GM12878 (cell line): ENCODE results near the gene NHERF1. TPM values are rescaled to one million over a fixed set of nuclear protein-coding genes. Genes with fewer than 3 reads are reported as not detected.

ENCODE experiments used
- ATAC-seq: fragments of 200-7000 bp; cut with Tn5 transposase; 3 replicates; pipeline ENCODE4 v1.9.1; 2020; ENCODE audit warnings: mild to moderate bottlenecking, moderate library complexity
- BruUV-seq: library from RNA; stranded (reverse); fragments of 400-500 nt; replicated peaks from 2 replicates; lab custom pipeline; 2021; lab: Mats Ljungman, UMichigan
- CTCF ChIA-PET: fragments of 300-600 bp; sonication (Branson Sonifier 250); formaldehyde crosslinking; extraction: SDS; loops from one replicate; lab custom pipeline; 2021; ENCODE audit warnings: inconsistent platforms; lab: Yijun Ruan, JAX
- POLR2A ChIA-PET: fragments of 350-600 bp; formaldehyde crosslinking; extraction: SDS; loops from one replicate; lab custom pipeline; 2021; ENCODE audit warnings: inconsistent platforms; lab: Charles Lee
- RAD21 ChIA-PET: fragments of 300-600 bp; sonication (Branson Sonifier 250); formaldehyde crosslinking; loops from one replicate; lab custom pipeline; 2023; ENCODE audit warnings: antibody characterized with exemption; ENCODE audit not compliant: unreplicated experiment; lab: Charles Lee
- SMC1A ChIA-PET: fragments of 300-600 bp; sonication (Branson Sonifier 250); formaldehyde crosslinking; loops from one replicate; lab custom pipeline; 2023; ENCODE audit not compliant: unreplicated experiment, uncharacterized antibody; lab: Charles Lee
- DNase-seq: peaks from one replicate; pipeline ENCODE4 v3.0.0-alpha.2; 2011; ENCODE audit warnings: low read depth, low spot score
- FAIRE-seq: peaks from 3 replicates; lab custom pipeline; 2011; peaks lifted over from hg19 to GRCh38; lab: Jason Lieb, UNC
- H2AFZ ChIP-seq: 2 replicates; pipeline ENCODE4 v1.6.0; 2011; ENCODE audit warnings: low read depth, low read length, control low read depth; ENCODE audit not compliant: control insufficient read depth
- H3K27ac ChIP-seq: 2 replicates; pipeline ENCODE4 v1.5.1; 2011; ENCODE audit warnings: control low read depth; ENCODE audit not compliant: control insufficient read depth, insufficient read depth
- H3K27me3 ChIP-seq, 2 experiments: replicated peaks in 1 of 2; 2 replicates each; pipeline versions ENCODE4 v1.6.0 to v1.6.1; 2011; ENCODE audit warnings: low read length in 1 of 2; ENCODE audit not compliant: control insufficient read depth in 2 of 2, insufficient read depth in 2 of 2
- H3K36me3 ChIP-seq, 2 experiments: 2 replicates each; pipeline ENCODE4 v1.5.1; 2011; ENCODE audit warnings: low read length in 1 of 2; ENCODE audit not compliant: control insufficient read depth in 2 of 2, insufficient read depth in 2 of 2
- H3K4me1 ChIP-seq: 2 replicates; pipeline ENCODE4 v1.6.1; 2011; ENCODE audit warnings: mild to moderate bottlenecking, low read length, moderate library complexity, mixed read lengths; ENCODE audit not compliant: control insufficient read depth, insufficient read depth
- H3K4me2 ChIP-seq: 2 replicates; pipeline ENCODE4 v1.6.0; 2011; ENCODE audit warnings: control low read depth; ENCODE audit not compliant: control insufficient read depth, insufficient read depth
- H3K4me3 ChIP-seq: fragments of 200-600 bp; sonication (generic); 2 replicates; pipeline ENCODE4 v1.5.1; 2016
- H3K79me2 ChIP-seq: 2 replicates; pipeline ENCODE4 v1.6.0; 2011; ENCODE audit warnings: low read length; ENCODE audit not compliant: control insufficient read depth, insufficient read depth
- H3K9ac ChIP-seq: 2 replicates; pipeline ENCODE4 v1.8.0; 2011; ENCODE audit warnings: low read length, control low read depth, mixed read lengths; ENCODE audit not compliant: control insufficient read depth, insufficient read depth
- H3K9me3 ChIP-seq: replicated peaks from 3 replicates; pipeline ENCODE4 v1.5.1; 2011; ENCODE audit warnings: mild to moderate bottlenecking, low read length; ENCODE audit not compliant: control insufficient read depth, insufficient read depth
- H4K20me1 ChIP-seq: 2 replicates; pipeline ENCODE4 v1.6.0; 2011; ENCODE audit not compliant: control insufficient read depth, insufficient read depth
- CHD1 ChIP-seq: IDR thresholded peaks from 2 replicates; pipeline ENCODE4 v1.6.1; 2012; ENCODE audit warnings: low read depth, low read length, improper control_type of control experiment
- GABPA ChIP-seq: IDR thresholded peaks from 2 replicates; pipeline ENCODE4 v1.6.1; 2014; ENCODE audit warnings: antibody characterized with exemption, low read depth, mild to moderate bottlenecking, inconsistent platforms
- NFYB ChIP-seq: IDR thresholded peaks from 2 replicates; pipeline ENCODE4 v1.6.1; 2011; ENCODE audit warnings: low read depth, mild to moderate bottlenecking, low read length, improper control_type of control experiment, moderate library complexity; ENCODE audit not compliant: insufficient read depth
- RAD21 ChIP-seq: IDR thresholded peaks from 2 replicates; pipeline ENCODE4 v1.6.1; 2011; ENCODE audit warnings: mild to moderate bottlenecking, low read depth, low read length, moderate library complexity; ENCODE audit not compliant: insufficient read depth
- SRF ChIP-seq, 2 experiments: IDR thresholded peaks; 2 replicates each; pipeline ENCODE4 v1.6.1; 2011; ENCODE audit warnings: low read depth in 2 of 2, low read length in 2 of 2, mild to moderate bottlenecking in 1 of 2, moderate library complexity in 1 of 2
- WGBS: methylation state at CpG from one replicate; pipeline ENCODE4 v1.1.6; 2016; ENCODE audit warnings: low lambda C conversion rate; ENCODE audit not compliant: insufficient replicate concordance, insufficient coverage; ENCODE audit errors: missing lambda C conversion rate; 5-methylcytosine and 5-hydroxymethylcytosine counted together
- in situ Hi-C: fragments of 300-500 bp; cut with MboI; formaldehyde crosslinking; loops from 9 replicates; pipeline ENCODE4 v1.14.3; 2018; ENCODE audit warnings: mixed read lengths
- intact Hi-C: fragments of 100-400 bp; cut with micrococcal nuclease; formaldehyde crosslinking; loops from one replicate; pipeline ENCODE4 v1.14.2; 2022; ENCODE audit not compliant: unreplicated experiment
- polyA plus RNA-seq, 11 experiments: library from polyadenylated mRNA; depleted of rRNA in 4 of 11; unstranded in 6 of 11; stranded (reverse) in 5 of 11; fragments of >200 nt; fragmentation: Nextera tagmentation in 4 of 11; fragmentation: Illumina TruSeq in 1 of 11; extraction: Ambion mirVana in 4 of 11; extraction: Trizol in 1 of 11; gene quantifications; 1 replicate in 1 of 11; 2 replicates in 10 of 11; pipeline versions ENCODE4 v1.2.1 to v1.2.3, GENCODE V29; 2011 to 2016; ENCODE audit warnings: inconsistent platforms in 2 of 11, missing spikeins in 2 of 11, low read depth in 1 of 11
- total RNA-seq, 4 experiments: library from RNA; depleted of rRNA in 3 of 4; stranded (reverse); fragments of >200 nt in 3 of 4; fragmentation: Illumina TruSeq in 1 of 4; extraction: Trizol in 1 of 4; gene quantifications; 2 replicates each; pipeline versions ENCODE4 v1.2.1 to v1.2.3, GENCODE V29; 2013 to 2021
- TF ChIP-seq, protein P1 (sequence below): IDR thresholded peaks from 2 replicates; pipeline ENCODE4 v1.6.1; 2012; ENCODE audit warnings: low read depth, low read length, improper control_type of control experiment
- TF ChIP-seq, protein P2 (sequence below): fragments of 450-650 bp; formaldehyde crosslinking; IDR thresholded peaks from 2 replicates; pipeline ENCODE4 v1.4.0; 2020; ENCODE audit warnings: mild to moderate bottlenecking, moderate library complexity
- TF ChIP-seq, protein P3 (sequence below): IDR thresholded peaks from 2 replicates; pipeline ENCODE4 v1.6.1; 2011; ENCODE audit warnings: borderline replicate concordance, low read depth, mild to moderate bottlenecking, moderate library complexity, mixed read lengths, low read length; ENCODE audit not compliant: insufficient read depth; ENCODE audit errors: extremely low read length
- TF ChIP-seq, protein P4 (sequence below): fragments of 450-650 bp; IDR thresholded peaks from 2 replicates; pipeline ENCODE4 v1.6.1; 2017; ENCODE audit warnings: low read depth, mild to moderate bottlenecking, moderate library complexity
- TF ChIP-seq, protein P5 (sequence below): fragments of 450-650 bp; formaldehyde crosslinking; IDR thresholded peaks from 2 replicates; pipeline ENCODE4 v1.5.0; 2022; ENCODE audit warnings: mild to moderate bottlenecking, missing genetic modification characterization

The NHERF1 gene
- total and polyA plus RNA-seq, 10 of the 15 experiments (the other 5 are each of a cell fraction or from before 2014, with no cell fraction given), result 13.4 to 61.6 (median 39.0) TPM

DNA sequence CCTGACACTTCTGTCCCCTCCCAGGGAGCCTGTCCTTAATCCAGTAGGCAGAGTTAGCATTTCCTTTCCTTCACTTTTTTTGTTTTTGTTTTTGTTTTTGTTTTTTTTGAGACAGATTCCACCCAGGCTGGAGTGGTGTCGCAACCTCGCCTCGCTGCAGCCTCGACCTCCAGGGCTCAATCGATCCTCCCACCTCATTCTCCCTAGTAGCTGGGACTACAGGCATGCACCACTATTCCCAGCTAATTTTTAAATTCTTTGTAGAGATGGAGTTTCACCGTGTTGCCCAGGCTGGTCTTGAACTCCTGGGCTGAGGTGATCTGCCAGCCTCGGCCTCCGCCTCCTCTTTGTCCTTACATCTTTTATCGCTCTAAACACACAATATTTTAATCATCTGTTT lies 4.0 kb downstream of the NHERF1 start:
- 97% methylated on average over 9 of the region's 9 CpGs for WGBS
- no peaks in the 10 kb centered on the region for H3K27me3 ChIP-seq
- FAIRE-seq (no peak), ATAC-seq (no peak), DNase-seq (no peak)
- no peak overlapping the region for H3K9ac ChIP-seq
- ChIA-PET CTCF (interaction anchor here (2.8 kb wide), 1 partner anchor 22 kb away, joined by 10 read pairs; no protein-coding TSS in a partner anchor), SMC1A (interaction anchor here (1.1 kb wide), 1 partner anchor 15 kb away, joined by 3 read pairs; the partner anchor contains the start of gene RAB37), POLR2A (interaction anchor here (0.7 to 3.9 kb wide), 2 partner anchors 15 to 106 kb away, joined by 3 to 17 read pairs; partner anchors contain the start of gene RAB37), RAD21 (no interaction called here)
- TF ChIP-seq, protein P1, sequence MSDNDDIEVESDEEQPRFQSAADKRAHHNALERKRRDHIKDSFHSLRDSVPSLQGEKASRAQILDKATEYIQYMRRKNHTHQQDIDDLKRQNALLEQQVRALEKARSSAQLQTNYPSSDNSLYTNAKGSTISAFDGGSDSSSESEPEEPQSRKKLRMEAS, result no peak
- TF ChIP-seq, protein P2, sequence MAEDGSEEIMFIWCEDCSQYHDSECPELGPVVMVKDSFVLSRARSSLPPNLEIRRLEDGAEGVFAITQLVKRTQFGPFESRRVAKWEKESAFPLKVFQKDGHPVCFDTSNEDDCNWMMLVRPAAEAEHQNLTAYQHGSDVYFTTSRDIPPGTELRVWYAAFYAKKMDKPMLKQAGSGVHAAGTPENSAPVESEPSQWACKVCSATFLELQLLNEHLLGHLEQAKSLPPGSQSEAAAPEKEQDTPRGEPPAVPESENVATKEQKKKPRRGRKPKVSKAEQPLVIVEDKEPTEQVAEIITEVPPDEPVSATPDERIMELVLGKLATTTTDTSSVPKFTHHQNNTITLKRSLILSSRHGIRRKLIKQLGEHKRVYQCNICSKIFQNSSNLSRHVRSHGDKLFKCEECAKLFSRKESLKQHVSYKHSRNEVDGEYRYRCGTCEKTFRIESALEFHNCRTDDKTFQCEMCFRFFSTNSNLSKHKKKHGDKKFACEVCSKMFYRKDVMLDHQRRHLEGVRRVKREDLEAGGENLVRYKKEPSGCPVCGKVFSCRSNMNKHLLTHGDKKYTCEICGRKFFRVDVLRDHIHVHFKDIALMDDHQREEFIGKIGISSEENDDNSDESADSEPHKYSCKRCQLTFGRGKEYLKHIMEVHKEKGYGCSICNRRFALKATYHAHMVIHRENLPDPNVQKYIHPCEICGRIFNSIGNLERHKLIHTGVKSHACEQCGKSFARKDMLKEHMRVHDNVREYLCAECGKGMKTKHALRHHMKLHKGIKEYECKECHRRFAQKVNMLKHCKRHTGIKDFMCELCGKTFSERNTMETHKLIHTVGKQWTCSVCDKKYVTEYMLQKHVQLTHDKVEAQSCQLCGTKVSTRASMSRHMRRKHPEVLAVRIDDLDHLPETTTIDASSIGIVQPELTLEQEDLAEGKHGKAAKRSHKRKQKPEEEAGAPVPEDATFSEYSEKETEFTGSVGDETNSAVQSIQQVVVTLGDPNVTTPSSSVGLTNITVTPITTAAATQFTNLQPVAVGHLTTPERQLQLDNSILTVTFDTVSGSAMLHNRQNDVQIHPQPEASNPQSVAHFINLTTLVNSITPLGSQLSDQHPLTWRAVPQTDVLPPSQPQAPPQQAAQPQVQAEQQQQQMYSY (CRISPR knock-in tag), result no peak
- no peak for TF ChIP-seq RAD21
- TF ChIP-seq SRF (IDR thresholded peaks at IDR 0.05; ENCODE audit: low read depth in 2 of 2, low read length in 2 of 2), result no peak
- TF ChIP-seq, protein P3, sequence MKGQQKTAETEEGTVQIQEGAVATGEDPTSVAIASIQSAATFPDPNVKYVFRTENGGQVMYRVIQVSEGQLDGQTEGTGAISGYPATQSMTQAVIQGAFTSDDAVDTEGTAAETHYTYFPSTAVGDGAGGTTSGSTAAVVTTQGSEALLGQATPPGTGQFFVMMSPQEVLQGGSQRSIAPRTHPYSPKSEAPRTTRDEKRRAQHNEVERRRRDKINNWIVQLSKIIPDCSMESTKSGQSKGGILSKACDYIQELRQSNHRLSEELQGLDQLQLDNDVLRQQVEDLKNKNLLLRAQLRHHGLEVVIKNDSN, result no peak
- no peak for TF ChIP-seq CHD1
- TF ChIP-seq, protein P4, sequence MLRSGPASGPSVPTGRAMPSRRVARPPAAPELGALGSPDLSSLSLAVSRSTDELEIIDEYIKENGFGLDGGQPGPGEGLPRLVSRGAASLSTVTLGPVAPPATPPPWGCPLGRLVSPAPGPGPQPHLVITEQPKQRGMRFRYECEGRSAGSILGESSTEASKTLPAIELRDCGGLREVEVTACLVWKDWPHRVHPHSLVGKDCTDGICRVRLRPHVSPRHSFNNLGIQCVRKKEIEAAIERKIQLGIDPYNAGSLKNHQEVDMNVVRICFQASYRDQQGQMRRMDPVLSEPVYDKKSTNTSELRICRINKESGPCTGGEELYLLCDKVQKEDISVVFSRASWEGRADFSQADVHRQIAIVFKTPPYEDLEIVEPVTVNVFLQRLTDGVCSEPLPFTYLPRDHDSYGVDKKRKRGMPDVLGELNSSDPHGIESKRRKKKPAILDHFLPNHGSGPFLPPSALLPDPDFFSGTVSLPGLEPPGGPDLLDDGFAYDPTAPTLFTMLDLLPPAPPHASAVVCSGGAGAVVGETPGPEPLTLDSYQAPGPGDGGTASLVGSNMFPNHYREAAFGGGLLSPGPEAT, result no peak
- no peak for TF ChIP-seq NFYB
- TF ChIP-seq GABPA, result no peak
- TF ChIP-seq, protein P5, sequence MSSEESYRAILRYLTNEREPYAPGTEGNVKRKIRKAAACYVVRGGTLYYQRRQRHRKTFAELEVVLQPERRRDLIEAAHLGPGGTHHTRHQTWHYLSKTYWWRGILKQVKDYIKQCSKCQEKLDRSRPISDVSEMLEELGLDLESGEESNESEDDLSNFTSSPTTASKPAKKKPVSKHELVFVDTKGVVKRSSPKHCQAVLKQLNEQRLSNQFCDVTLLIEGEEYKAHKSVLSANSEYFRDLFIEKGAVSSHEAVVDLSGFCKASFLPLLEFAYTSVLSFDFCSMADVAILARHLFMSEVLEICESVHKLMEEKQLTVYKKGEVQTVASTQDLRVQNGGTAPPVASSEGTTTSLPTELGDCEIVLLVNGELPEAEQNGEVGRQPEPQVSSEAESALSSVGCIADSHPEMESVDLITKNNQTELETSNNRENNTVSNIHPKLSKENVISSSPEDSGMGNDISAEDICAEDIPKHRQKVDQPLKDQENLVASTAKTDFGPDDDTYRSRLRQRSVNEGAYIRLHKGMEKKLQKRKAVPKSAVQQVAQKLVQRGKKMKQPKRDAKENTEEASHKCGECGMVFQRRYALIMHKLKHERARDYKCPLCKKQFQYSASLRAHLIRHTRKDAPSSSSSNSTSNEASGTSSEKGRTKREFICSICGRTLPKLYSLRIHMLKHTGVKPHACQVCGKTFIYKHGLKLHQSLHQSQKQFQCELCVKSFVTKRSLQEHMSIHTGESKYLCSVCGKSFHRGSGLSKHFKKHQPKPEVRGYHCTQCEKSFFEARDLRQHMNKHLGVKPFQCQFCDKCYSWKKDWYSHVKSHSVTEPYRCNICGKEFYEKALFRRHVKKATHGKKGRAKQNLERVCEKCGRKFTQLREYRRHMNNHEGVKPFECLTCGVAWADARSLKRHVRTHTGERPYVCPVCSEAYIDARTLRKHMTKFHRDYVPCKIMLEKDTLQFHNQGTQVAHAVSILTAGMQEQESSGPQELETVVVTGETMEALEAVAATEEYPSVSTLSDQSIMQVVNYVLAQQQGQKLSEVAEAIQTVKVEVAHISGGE (CRISPR knock-in tag), result no peak
- no peak overlapping the region for H2AFZ ChIP-seq
- H3K4me3 ChIP-seq, result no peak overlapping the region
- peaks cover 3% of the 10 kb centered on the region for H3K4me1 ChIP-seq
- no peak overlapping the region for H3K27ac ChIP-seq
- no TSS peak for BruUV-seq
- intact Hi-C loops (no loop called here), in situ Hi-C loops (no loop called here)
- H3K79me2 ChIP-seq, result peaks cover 33% of the 10 kb centered on the region
- H3K36me3 ChIP-seq, result no peaks in the 10 kb centered on the region; a peak in 1 of 4 replicates
- no peaks in the 10 kb centered on the region for H4K20me1 ChIP-seq
- no peaks in the 10 kb centered on the region for H3K9me3 ChIP-seq
- no peak overlapping the region for H3K4me2 ChIP-seq
